ENCODE data around the gene AREG. TPM values are rescaled to one million over a fixed set of nuclear protein-coding genes. Genes with fewer than 3 reads are reported as not detected.
"Not testable (repeated sequence)": the region's sequence is repeated elsewhere in the genome, so short reads cannot be mapped to it uniquely, and the experiment has no call there.

AREG gene
- total RNA-seq (10 to 100 TPM; 13.0 to 14.2 TPM), polyA plus RNA-seq (ENCODE audit: insufficient read depth, low read depth, low replicate concordance) (16.4 TPM)
- long read RNA-seq, donor 1 = 0 reads
- long read RNA-seq, donor 2 = 0 reads

- H3K4me3 ChIP-seq = peak within 1 kb of the TSS; percentile 54 to 68
- H3K36me3 ChIP-seq (ENCODE audit: low read depth, missing control alignments) = no peaks in the 10 kb centered on the region
- no peaks in the 10 kb centered on the region for H3K9me3 ChIP-seq
- peak; percentile 88 for DNase-seq
- peak within 1 kb of the TSS; percentile 27 to 70 for H3K27ac ChIP-seq
- intact Hi-C loops (cut with DNase I; ENCODE audit: low total_unique reads) = no loop called here
- peak in 1 of 3 experiments; percentile 29 for TF ChIP-seq CTCF (IDR thresholded peaks at IDR 0.05)
- no peak for TF ChIP-seq POLR2A (IDR thresholded peaks at IDR 0.05)
- no peaks in the 10 kb centered on the region for H3K27me3 ChIP-seq
- 0 to 1% methylated on average over 13 to 57 of the region's 64 CpGs for WGBS, 2 donors
- no peaks in the 10 kb centered on the region for H3K4me1 ChIP-seq
These were observed at the start of gene AREG for GRCh38 chr4:74444891-74445642. AREG (plus strand) TSS chr4:74445136; CDS start chr4:74445346, 210 bp downstream.

GRCh38 chr4:74395633-74396032, 49.3 kb upstream of the AREG start:
- no peaks in the 10 kb centered on the region for H3K36me3 ChIP-seq (ENCODE audit: low read depth, missing control alignments)
- no peak for DNase-seq
- no peaks in the 10 kb centered on the region for H3K9me3 ChIP-seq
- no peak overlapping the region for H3K27ac ChIP-seq
- intact Hi-C loops (cut with DNase I; ENCODE audit: low total_unique reads) = no loop called here
- WGBS, 2 donors = 46 to 55% methylated on average over 2 of the region's 2 CpGs
- H3K4me1 ChIP-seq = no peaks in the 10 kb centered on the region
- H3K27me3 ChIP-seq = no peaks in the 10 kb centered on the region
- no peak overlapping the region for H3K4me3 ChIP-seq
- no peak for TF ChIP-seq POLR2A (IDR thresholded peaks at IDR 0.05)
- no peak for TF ChIP-seq CTCF (IDR thresholded peaks at IDR 0.05)

- peak overlapping the region; percentile 23 to 24 for H3K4me3 ChIP-seq
- H3K27ac ChIP-seq = no peak overlapping the region
- no peak for DNase-seq
- no peaks in the 10 kb centered on the region for H3K27me3 ChIP-seq
- no peaks in the 10 kb centered on the region for H3K36me3 ChIP-seq (ENCODE audit: low read depth, missing control alignments)
- no peaks in the 10 kb centered on the region for H3K9me3 ChIP-seq
- intact Hi-C loops (cut with DNase I; ENCODE audit: low total_unique reads) = no loop called here
- TF ChIP-seq CTCF (IDR thresholded peaks at IDR 0.05) (no peak), POLR2A (IDR thresholded peaks at IDR 0.05) (no peak)
- H3K4me1 ChIP-seq = no peaks in the 10 kb centered on the region
- 41 to 52% methylated on average over 6 of the region's 6 CpGs for WGBS, 2 donors
These were observed 47.0 kb upstream of the AREG start for GRCh38 chr4:74397748-74398426.

GRCh38 chr4:74398894-74399589, 45.9 kb upstream of the AREG start:
- H3K27me3 ChIP-seq; H3K4me1 ChIP-seq; intact Hi-C loops (cut with DNase I; ENCODE audit: low total_unique reads); H3K27ac ChIP-seq; H3K36me3 ChIP-seq (ENCODE audit: low read depth, missing control alignments); H3K9me3 ChIP-seq; DNase-seq: not testable (repeated sequence)
- H3K4me3 ChIP-seq = peak overlapping the region in 1 of 2 donors; percentile 23
- WGBS, 2 donors = 72 to 80% methylated on average over 1 to 27 of the region's 32 CpGs

GRCh38 chr4:74400395-74400794, 44.5 kb upstream of the AREG start:
- no peak for DNase-seq
- TF ChIP-seq CTCF (IDR thresholded peaks at IDR 0.05) = no peak
- TF ChIP-seq POLR2A (IDR thresholded peaks at IDR 0.05) = no peak
- H3K27me3 ChIP-seq = no peaks in the 10 kb centered on the region
- no peaks in the 10 kb centered on the region for H3K4me1 ChIP-seq
- 65 to 77% methylated on average over 10 of the region's 10 CpGs for WGBS, 2 donors
- no peaks in the 10 kb centered on the region for H3K36me3 ChIP-seq (ENCODE audit: low read depth, missing control alignments)
- H3K9me3 ChIP-seq = no peaks in the 10 kb centered on the region
- H3K27ac ChIP-seq = no peak overlapping the region
- no peak overlapping the region for H3K4me3 ChIP-seq
- intact Hi-C loops (cut with DNase I; ENCODE audit: low total_unique reads) = no loop called here
